Activated naive CD8-positive, alpha-beta T cell treated with anti-CD3 and anti-CD28 coated beads, Interleukin-2, amount 10 ng/mL, durations not matched to agents 7 days and 5 days (primary cell): Measurements from ENCODE around the gene ECI1. TPM values are rescaled to one million over a fixed set of nuclear protein-coding genes. Genes with fewer than 3 reads are reported as not detected.
"Not testable (repeated sequence)": the region's sequence is repeated elsewhere in the genome, so short reads cannot be mapped to it uniquely, and the experiment has no call there.

ENCODE experiments used
- ATAC-seq: fragments of 150-1000 bp; cut with Tn5 transposase; one replicate; pipeline ENCODE4 v1.10.0; 2021; ENCODE audit warnings: low read depth, moderate library complexity
- POLR2A ChIA-PET: fragments of 350-600 bp; sonication (Branson Sonifier 250); formaldehyde crosslinking; loops from one replicate; lab custom pipeline; 2021; ENCODE audit warnings: antibody characterized with exemption; lab: Charles Lee
- DNase-seq: peaks from one replicate; pipeline ENCODE4 v3.0.0; 2021
- H3K27ac Mint-ChIP-seq: one replicate; pipeline ENCODE4 v1.8.0; 2022; ENCODE audit warnings: mild to moderate bottlenecking, mixed read lengths
- H3K27me3 Mint-ChIP-seq: one replicate; pipeline ENCODE4 v1.8.0; 2022; ENCODE audit warnings: mild to moderate bottlenecking, moderate library complexity, mixed read lengths
- H3K36me3 Mint-ChIP-seq: one replicate; pipeline ENCODE4 v1.8.0; 2021; ENCODE audit warnings: mild to moderate bottlenecking, mixed read lengths
- H3K4me1 Mint-ChIP-seq: one replicate; pipeline ENCODE4 v1.8.0; 2021; ENCODE audit warnings: mixed read lengths
- H3K4me3 Mint-ChIP-seq: one replicate; pipeline ENCODE4 v1.8.0; 2022; ENCODE audit warnings: mild to moderate bottlenecking, moderate library complexity, mixed read lengths
- H3K9me3 Mint-ChIP-seq: one replicate; pipeline ENCODE4 v1.8.0; 2021; ENCODE audit warnings: mixed read lengths
- total RNA-seq, 2 experiments: library from RNA; stranded (reverse); gene quantifications; one replicate each; pipeline ENCODE4 v1.2.3, GENCODE V29; 2021

The ECI1 gene
- total RNA-seq, 2 experiments from 2014 or later: 37.4 to 38.0 TPM

GRCh38 chr16:2257726-2258125, 6.3 kb upstream of the ECI1 start:
- Mint-ChIP-seq H3K27ac (no peak overlapping the region), H3K4me1 (no peaks in the 10 kb centered on the region), H3K36me3 (peaks cover 34% of the 10 kb centered on the region), H3K27me3 (no peaks in the 10 kb centered on the region), H3K4me3 (no peak overlapping the region), H3K9me3 (no peaks in the 10 kb centered on the region)
- no peak for DNase-seq
- no peak for ATAC-seq
- POLR2A ChIA-PET: no interaction called here

- POLR2A ChIA-PET: interaction anchor here (1.0 kb wide), 1 partner anchor 12 kb away, joined by 3 read pairs; no protein-coding TSS in a partner anchor
- H3K36me3 Mint-ChIP-seq: peaks cover 31% of the 10 kb centered on the region
Measured at GRCh38 chr16:2256531-2257140, 5.2 kb upstream of the ECI1 start.

GRCh38 chr16:2253293-2253692, 1.9 kb upstream of the ECI1 start:
- Mint-ChIP-seq H3K4me1 (peaks cover 4% of the 10 kb centered on the region), H3K36me3 (peaks cover 19% of the 10 kb centered on the region), H3K9me3 (no peaks in the 10 kb centered on the region), H3K27me3 (no peaks in the 10 kb centered on the region), H3K4me3 (no peak overlapping the region), H3K27ac (no peak overlapping the region)
- POLR2A ChIA-PET: interaction anchor here (1.4 to 3.2 kb wide), 2 partner anchors 18 to 99 kb away, joined by 4 to 31 read pairs; partner anchors contain the start of gene TRAF7
- no peak for ATAC-seq
- DNase-seq: no peak

More at GRCh38 chr16:2256531-2257140, 5.2 kb upstream of the ECI1 start:
- Mint-ChIP-seq H3K9me3 (no peaks in the 10 kb centered on the region), H3K27ac (no peak overlapping the region), H3K4me3 (no peak overlapping the region), H3K27me3 (no peaks in the 10 kb centered on the region), H3K4me1 (no peaks in the 10 kb centered on the region)
- ATAC-seq (no peak), DNase-seq (no peak)

- peaks cover 18% of the 10 kb centered on the region for H3K36me3 Mint-ChIP-seq
- ATAC-seq (no peak), DNase-seq (no peak)
- H3K4me1 Mint-ChIP-seq: peaks cover 4% of the 10 kb centered on the region
- H3K27ac Mint-ChIP-seq: no peak overlapping the region
- no peak overlapping the region for H3K4me3 Mint-ChIP-seq
- H3K9me3 Mint-ChIP-seq: no peaks in the 10 kb centered on the region
- POLR2A ChIA-PET: interaction anchor here (1.4 to 3.3 kb wide), 3 partner anchors 16 to 98 kb away, joined by 4 to 31 read pairs (median 27); partner anchors contain the start of genes RNPS1 and TRAF7
- no peaks in the 10 kb centered on the region for H3K27me3 Mint-ChIP-seq
Measured at GRCh38 chr16:2252806-2253148, 1.4 kb upstream of the ECI1 start.

GRCh38 chr16:2250652-2251295, 613 bp downstream of the ECI1 start:
- POLR2A ChIA-PET: interaction anchor here (0.6 to 3.3 kb wide), 13 partner anchors 14 to 263 kb away, joined by 3 to 31 read pairs (median 4); partner anchors contain the start of genes ATP6V0C, DNASE1L2, E4F1 and MLST8
- Mint-ChIP-seq H3K9me3 (no peaks in the 10 kb centered on the region), H3K4me3 (peak overlapping the region; percentile 96), H3K36me3 (peaks cover 6% of the 10 kb centered on the region), H3K4me1 (peaks cover 4% of the 10 kb centered on the region), H3K27ac (peak overlapping the region; percentile 95), H3K27me3 (no peaks in the 10 kb centered on the region)
- DNase-seq (no peak), ATAC-seq (peak; percentile 9)

- ATAC-seq: no peak
- Mint-ChIP-seq H3K27ac (no peak overlapping the region), H3K4me3 (no peak overlapping the region), H3K4me1 (peaks cover 4% of the 10 kb centered on the region), H3K36me3 (no peaks in the 10 kb centered on the region), H3K27me3 (no peaks in the 10 kb centered on the region), H3K9me3 (no peaks in the 10 kb centered on the region)
- no peak for DNase-seq
- POLR2A ChIA-PET: no interaction called here
Measured at GRCh38 chr16:2246301-2246885, 5.0 kb downstream of the ECI1 start.

GRCh38 chr16:2244926-2245795, 6.2 kb downstream of the ECI1 start:
- no peak overlapping the region for H3K4me3 Mint-ChIP-seq
- POLR2A ChIA-PET: no interaction called here
- DNase-seq (no peak), ATAC-seq (no peak)
- H3K27ac Mint-ChIP-seq: no peak overlapping the region
- peaks cover 2% of the 10 kb centered on the region for H3K4me1 Mint-ChIP-seq
- H3K27me3 Mint-ChIP-seq: no peaks in the 10 kb centered on the region
- no peaks in the 10 kb centered on the region for H3K9me3 Mint-ChIP-seq
- H3K36me3 Mint-ChIP-seq: no peaks in the 10 kb centered on the region

- H3K36me3 Mint-ChIP-seq: no peaks in the 10 kb centered on the region
- no peaks in the 10 kb centered on the region for H3K4me1 Mint-ChIP-seq
- DNase-seq: no peak
- no peaks in the 10 kb centered on the region for H3K9me3 Mint-ChIP-seq
- H3K27me3 Mint-ChIP-seq: no peaks in the 10 kb centered on the region
- H3K27ac Mint-ChIP-seq: no peak overlapping the region
- no peak overlapping the region for H3K4me3 Mint-ChIP-seq
- POLR2A ChIA-PET: no interaction called here
- ATAC-seq: no peak
Measured at GRCh38 chr16:2244301-2244700, 7.1 kb downstream of the ECI1 start.

GRCh38 chr16:2243781-2244180, 7.6 kb downstream of the ECI1 start:
- H3K27me3 Mint-ChIP-seq: no peaks in the 10 kb centered on the region
- ATAC-seq: no peak
- H3K9me3 Mint-ChIP-seq: no peaks in the 10 kb centered on the region
- H3K36me3 Mint-ChIP-seq: no peaks in the 10 kb centered on the region
- H3K27ac Mint-ChIP-seq: no peak overlapping the region
- DNase-seq: no peak
- no peaks in the 10 kb centered on the region for H3K4me1 Mint-ChIP-seq
- no peak overlapping the region for H3K4me3 Mint-ChIP-seq
- POLR2A ChIA-PET: no interaction called here

- H3K36me3 Mint-ChIP-seq: no peaks in the 10 kb centered on the region
- H3K4me1 Mint-ChIP-seq: no peaks in the 10 kb centered on the region
- H3K9me3 Mint-ChIP-seq: no peaks in the 10 kb centered on the region
- POLR2A ChIA-PET: no interaction called here
- DNase-seq: no peak
- ATAC-seq: no peak
- no peak overlapping the region for H3K4me3 Mint-ChIP-seq
- no peak overlapping the region for H3K27ac Mint-ChIP-seq
- H3K27me3 Mint-ChIP-seq: no peaks in the 10 kb centered on the region
Measured at GRCh38 chr16:2243031-2243528, 8.3 kb downstream of the ECI1 start.

- DNase-seq (no peak), ATAC-seq (no peak)
- no peak overlapping the region for H3K4me3 Mint-ChIP-seq
- no peaks in the 10 kb centered on the region for H3K36me3 Mint-ChIP-seq
- POLR2A ChIA-PET: interaction anchor here (0.8 kb wide), 1 partner anchor 9 kb away, joined by 3 read pairs; the partner anchor contains the start of gene ECI1
- H3K4me1 Mint-ChIP-seq: no peaks in the 10 kb centered on the region
- no peak overlapping the region for H3K27ac Mint-ChIP-seq
- H3K27me3 Mint-ChIP-seq: no peaks in the 10 kb centered on the region
- no peaks in the 10 kb centered on the region for H3K9me3 Mint-ChIP-seq
Measured at GRCh38 chr16:2242598-2242997, 8.8 kb downstream of the ECI1 start.

- H3K36me3 Mint-ChIP-seq, ATAC-seq, H3K9me3 Mint-ChIP-seq, POLR2A ChIA-PET, H3K27me3 Mint-ChIP-seq, H3K4me3 Mint-ChIP-seq, H3K4me1 Mint-ChIP-seq, DNase-seq, H3K27ac Mint-ChIP-seq: not testable (repeated sequence)
Measured at GRCh38 chr16:2240331-2240730, 11.1 kb downstream of the ECI1 start.
